Neural progenitor cell (in vitro differentiated cells): Measurements from ENCODE around the gene SLC25A51.

Experiments used
- EZH2 ChIP-seq: fragments of 200-600 bp; sonication (generic); IDR thresholded peaks from 2 replicates; pipeline ENCODE4 v1.6.1; 2017; ENCODE audit warnings: antibody characterized with exemption, mild to moderate bottlenecking, moderate library complexity
- EZH2phosphoT487 ChIP-seq: fragments of 200-600 bp; sonication (generic); IDR thresholded peaks from 2 replicates; pipeline ENCODE4 v1.6.1; 2017; ENCODE audit warnings: antibody characterized with exemption
- TF ChIP-seq, protein P1 (sequence below): fragments of 200-600 bp; sonication (generic); IDR thresholded peaks from 2 replicates; pipeline ENCODE4 v1.5.1; 2017; ENCODE audit warnings: antibody characterized with exemption, mild to moderate bottlenecking

DNA sequence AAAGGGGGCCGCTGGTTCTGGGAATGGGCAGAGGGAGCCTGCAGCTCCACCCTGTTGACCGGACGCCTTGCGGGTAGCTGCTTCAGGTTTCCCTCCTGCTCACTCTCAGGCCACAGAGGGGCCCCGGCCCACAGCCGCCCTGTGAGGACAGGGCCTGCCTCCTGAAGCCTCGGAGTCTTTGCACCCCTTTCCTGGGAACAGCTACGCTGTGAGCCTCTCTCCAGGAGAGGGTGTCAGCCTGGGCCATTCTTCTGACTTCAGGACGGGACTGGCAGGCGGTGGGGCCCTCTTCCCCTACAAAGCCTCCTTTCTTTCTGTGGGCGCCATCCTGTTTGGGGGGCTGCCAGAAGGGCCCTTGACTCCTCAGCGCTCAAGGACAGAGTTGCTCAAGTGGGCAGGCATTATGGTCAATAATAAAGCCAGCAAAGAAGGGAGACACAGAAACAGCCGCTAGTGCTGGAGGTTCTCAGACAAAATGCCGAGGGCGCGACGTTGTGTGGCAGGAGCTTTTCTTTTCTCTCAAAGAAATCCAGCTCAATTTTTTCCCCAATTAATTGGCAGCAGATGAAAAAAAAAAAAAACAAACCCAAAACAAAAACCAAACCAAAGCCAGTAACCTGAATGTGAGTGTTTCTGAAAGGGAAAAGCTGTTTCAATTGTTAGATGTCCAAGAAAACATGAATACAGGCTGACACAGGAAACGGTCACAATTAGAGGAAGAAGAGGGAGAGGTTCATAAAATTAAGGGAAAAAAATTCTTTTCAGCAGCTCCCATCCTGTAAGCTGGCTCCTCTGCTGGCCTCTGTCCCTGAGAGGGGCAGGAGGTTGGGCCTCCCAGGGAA is 12.8 kb upstream of the SLC25A51 start:
- TF ChIP-seq, protein P1, sequence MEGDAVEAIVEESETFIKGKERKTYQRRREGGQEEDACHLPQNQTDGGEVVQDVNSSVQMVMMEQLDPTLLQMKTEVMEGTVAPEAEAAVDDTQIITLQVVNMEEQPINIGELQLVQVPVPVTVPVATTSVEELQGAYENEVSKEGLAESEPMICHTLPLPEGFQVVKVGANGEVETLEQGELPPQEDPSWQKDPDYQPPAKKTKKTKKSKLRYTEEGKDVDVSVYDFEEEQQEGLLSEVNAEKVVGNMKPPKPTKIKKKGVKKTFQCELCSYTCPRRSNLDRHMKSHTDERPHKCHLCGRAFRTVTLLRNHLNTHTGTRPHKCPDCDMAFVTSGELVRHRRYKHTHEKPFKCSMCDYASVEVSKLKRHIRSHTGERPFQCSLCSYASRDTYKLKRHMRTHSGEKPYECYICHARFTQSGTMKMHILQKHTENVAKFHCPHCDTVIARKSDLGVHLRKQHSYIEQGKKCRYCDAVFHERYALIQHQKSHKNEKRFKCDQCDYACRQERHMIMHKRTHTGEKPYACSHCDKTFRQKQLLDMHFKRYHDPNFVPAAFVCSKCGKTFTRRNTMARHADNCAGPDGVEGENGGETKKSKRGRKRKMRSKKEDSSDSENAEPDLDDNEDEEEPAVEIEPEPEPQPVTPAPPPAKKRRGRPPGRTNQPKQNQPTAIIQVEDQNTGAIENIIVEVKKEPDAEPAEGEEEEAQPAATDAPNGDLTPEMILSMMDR = no peak
- TF ChIP-seq EZH2 (no peak), EZH2phosphoT487 (no peak)
